NK-92 (cell line): Measurements from ENCODE around the gene C10orf90.

Experiments
- DNase-seq: peaks from one replicate; lab custom pipeline; 2025; ENCODE audit not compliant: unreplicated experiment; lab: John Stamatoyannopoulos, UW

Gene C10orf90

GRCh38 chr10:126468467-126468866, 202.0 kb downstream of the C10orf90 start:
- DNase-seq: no peak

GRCh38 chr10:126465771-126466170, 204.7 kb downstream of the C10orf90 start:
- no peak for DNase-seq

GRCh38 chr10:126463286-126463685, 207.2 kb downstream of the C10orf90 start:
- DNase-seq: no peak

- DNase-seq: no peak
Observed at GRCh38 chr10:126461289-126461940, 209.1 kb downstream of the C10orf90 start.

- no peak for DNase-seq
Observed at GRCh38 chr10:126459878-126460481, 210.5 kb downstream of the C10orf90 start.

GRCh38 chr10:126459032-126459831, 211.3 kb downstream of the C10orf90 start:
- DNase-seq: no peak

GRCh38 chr10:126458466-126458865, 212.0 kb downstream of the C10orf90 start:
- DNase-seq: no peak

- DNase-seq: no peak
Observed at GRCh38 chr10:126456632-126457031, 213.9 kb downstream of the C10orf90 start.

GRCh38 chr10:126455766-126456405, 214.6 kb downstream of the C10orf90 start:
- DNase-seq: no peak

GRCh38 chr10:126455036-126455765, 215.3 kb downstream of the C10orf90 start:
- DNase-seq: no peak

- DNase-seq: no peak
Observed at GRCh38 chr10:126454045-126454751, 216.3 kb downstream of the C10orf90 start.

- DNase-seq: no peak
Observed at GRCh38 chr10:126452245-126452644, 218.2 kb downstream of the C10orf90 start.

- no peak for DNase-seq
Observed at GRCh38 chr10:126448091-126448490, 222.4 kb downstream of the C10orf90 start.

GRCh38 chr10:126439942-126440341, 230.6 kb downstream of the C10orf90 start:
- DNase-seq: no peak

GRCh38 chr10:126438407-126438783, 232.1 kb downstream of the C10orf90 start:
- DNase-seq: no peak

GRCh38 chr10:126437635-126438406, 232.7 kb downstream of the C10orf90 start:
- no peak for DNase-seq

GRCh38 chr10:126434235-126434634, 236.3 kb downstream of the C10orf90 start:
- no peak for DNase-seq

GRCh38 chr10:126433351-126433750, 237.1 kb downstream of the C10orf90 start:
- DNase-seq: no peak

- no peak for DNase-seq
Observed at GRCh38 chr10:126432507-126432906, 238.0 kb downstream of the C10orf90 start.

GRCh38 chr10:126431816-126432215, 238.7 kb downstream of the C10orf90 start:
- no peak for DNase-seq
